HG03378 (cell line): ENCODE results near the gene CIROP.
"Not testable (repeated sequence)": the region's sequence is repeated elsewhere in the genome, so short reads cannot be mapped to it uniquely, and the experiment has no call there.

Source experiments
- ATAC-seq: cut with Tn5 transposase; IDR thresholded peaks from one replicate; pipeline ENCODE4 v1.9.1; 2021; ENCODE audit warnings: mild to moderate bottlenecking, moderate library complexity; ENCODE audit not compliant: unreplicated experiment

Gene CIROP

DNA sequence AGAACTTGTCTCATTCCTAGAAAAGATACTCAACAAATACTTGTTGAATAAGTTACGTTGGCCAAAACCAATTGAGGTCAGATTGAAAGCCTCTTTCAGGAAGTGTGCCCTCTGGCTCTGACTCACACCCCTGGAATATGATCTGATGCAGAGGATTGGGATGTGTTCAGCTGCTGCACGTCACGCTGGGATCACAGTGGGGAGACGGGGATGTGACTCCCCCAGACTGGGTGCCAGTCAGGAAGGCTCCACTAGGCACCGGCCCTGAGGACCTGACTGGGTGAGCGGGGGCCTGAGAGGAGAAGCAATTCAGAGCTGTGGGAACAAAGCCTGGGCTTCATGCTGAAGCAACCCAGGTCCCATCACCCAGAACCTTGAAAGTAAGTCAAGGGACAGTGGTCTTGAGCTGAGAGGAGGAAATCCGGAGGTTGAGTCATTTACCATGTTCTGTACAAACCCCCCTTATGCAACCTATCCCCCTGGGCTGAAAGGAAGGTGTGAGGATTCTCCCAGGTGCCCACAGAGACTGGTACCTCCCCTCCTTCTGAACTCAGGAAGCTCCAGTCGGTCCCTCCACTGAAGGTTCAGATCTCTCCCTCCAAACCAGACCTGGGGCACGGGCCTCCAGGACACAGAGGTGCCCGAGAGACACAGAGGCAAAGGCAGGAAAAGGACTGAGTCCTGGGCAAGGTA, 10.4 kb upstream of the CIROP start:
- ATAC-seq: no peak

DNA sequence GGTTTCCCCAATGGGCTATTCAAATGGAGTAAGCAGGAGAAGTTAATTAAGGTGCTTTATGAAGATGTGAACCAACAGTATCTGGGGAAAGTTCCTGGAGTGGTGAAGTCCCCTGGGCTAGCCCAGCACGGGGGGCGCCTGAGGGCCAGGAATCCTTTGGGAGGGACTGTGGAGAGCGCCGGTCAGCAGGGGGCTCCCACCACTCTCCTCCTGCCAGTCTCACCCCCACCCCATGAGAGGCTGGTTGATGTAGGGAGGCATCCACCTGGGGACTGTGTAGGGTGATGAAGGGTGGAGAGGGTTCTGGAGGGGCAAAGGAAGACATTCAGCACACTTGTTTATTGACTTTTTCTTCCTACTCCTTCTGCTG, 9.9 kb upstream of the CIROP start:
- ATAC-seq: no peak

DNA sequence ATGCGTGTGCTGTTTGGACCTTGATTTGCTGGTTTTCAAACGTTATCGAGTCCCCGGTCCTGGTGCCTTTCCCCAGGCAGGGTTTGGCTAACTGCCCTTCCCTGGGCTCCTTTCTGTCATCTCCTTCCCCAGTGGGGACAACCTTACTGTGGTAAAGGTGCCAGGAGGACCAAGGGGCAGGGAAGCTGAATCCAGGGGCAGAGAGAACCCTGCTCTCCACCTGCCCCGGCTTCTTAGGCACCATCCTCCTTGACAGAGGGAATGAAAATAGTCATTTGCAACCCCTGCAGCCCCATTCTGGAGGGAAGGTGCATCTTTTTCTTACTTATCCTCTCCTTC, 9.3 kb upstream of the CIROP start:
- ATAC-seq: no peak

DNA sequence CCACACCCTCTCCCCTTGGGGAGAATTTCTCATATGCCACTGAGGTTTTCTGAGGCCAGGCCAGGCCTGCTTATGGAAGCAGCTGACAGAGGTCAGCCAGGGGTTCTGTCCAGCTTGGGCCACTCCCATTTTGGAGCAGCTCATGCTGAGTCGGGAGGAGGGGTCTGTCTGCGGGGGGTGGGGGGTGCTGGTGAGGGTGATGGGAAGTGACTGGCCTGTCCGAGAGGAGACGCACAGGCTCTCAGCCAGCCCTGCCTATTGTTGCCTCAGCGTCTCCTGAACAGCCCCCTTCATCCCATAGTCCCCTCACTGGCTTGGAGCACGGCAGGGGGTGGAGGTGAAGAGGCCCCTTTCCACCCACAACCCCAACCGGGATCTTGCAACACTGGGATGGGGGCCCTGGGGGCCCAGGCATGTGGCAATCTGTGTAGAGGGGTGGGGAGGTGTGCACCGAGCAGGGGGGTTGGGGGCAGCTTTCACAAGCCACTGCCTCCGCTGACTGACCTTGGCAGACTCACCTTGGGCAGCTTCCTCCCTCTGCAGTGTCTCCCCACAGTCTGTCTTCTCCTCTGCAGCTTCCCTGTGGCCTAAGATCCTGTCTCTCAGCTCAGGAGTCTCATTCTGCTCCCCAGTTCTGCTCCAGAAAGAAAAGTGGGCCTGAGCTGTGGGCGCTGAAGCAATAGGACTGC, 8.8 kb upstream of the CIROP start:
- no peak for ATAC-seq

DNA sequence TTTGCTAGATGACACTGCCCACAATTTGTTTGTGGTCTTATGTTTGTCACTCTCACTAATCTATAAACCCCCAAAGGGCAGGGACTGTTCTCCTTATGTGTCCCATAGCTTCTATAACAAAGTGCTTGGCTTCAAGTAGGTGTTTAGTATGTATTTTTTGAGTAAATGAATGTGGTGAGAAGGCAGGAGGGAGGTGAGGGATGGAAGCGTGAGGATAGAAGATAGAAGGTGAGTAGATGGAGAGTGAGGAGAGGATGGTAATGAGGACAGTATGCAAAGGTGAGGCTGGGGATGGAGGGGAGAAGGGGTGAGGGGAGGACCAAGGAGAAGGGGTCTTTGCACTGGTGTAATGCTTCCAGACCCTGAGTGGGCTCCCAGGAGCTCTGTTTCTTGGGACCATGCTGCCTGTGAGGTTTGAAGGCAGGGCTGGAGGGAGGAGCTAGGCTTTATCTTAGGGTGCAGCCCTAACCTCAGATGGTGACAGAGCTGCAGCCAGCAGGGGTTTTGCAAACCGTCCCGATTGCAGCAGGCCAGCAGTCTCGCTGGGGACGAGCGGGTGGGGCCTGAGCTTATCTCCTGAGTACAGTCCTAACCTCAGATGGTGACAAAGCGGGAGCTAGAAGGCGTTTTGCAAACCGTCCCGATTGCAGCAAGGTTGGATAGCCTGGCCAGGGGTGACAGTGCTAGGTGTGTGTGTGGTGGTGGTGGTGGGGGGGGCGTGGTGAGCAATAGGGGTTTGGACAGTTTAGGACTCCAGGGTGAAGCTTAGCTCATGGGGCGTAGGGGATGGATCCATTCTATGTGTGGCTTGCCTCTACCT, 7.8 kb upstream of the CIROP start:
- no peak for ATAC-seq

DNA sequence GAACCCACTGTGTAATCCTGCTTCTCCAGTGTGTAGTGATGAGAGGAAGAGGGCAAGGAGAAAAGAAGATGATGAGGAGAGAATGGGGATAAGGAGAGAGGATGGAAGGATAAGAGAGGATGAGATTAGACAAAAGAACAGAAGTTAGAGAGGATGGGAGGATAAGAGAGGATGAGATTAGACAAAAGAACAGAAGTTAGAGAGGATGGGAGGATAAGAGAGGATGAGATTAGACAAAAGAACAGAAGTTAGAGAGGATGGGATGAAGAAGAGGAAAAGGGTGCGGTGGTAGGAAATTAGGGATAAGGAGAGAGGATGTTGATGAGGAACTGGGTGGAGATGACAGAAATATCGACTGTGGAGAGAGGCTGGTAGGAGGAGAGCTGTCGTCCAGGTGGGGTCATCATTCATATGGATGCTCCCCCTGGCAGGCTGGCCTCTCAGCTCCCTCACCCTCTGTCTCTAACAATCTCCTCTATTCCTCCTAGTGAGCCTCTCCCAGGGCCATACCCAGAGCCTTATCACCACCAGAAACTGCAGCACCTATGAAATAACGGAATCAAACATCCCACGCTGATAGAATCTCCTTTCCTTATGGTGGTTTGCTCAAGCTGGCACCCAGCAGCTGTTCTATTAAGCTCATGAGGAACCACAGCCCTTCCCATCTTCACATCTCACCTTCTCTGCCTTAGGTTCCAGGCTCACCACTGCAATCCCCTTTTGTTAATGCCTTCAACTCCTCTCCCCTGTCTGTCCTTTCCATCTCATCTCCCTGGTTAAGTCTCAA, 6.0 kb upstream of the CIROP start:
- no peak for ATAC-seq

DNA sequence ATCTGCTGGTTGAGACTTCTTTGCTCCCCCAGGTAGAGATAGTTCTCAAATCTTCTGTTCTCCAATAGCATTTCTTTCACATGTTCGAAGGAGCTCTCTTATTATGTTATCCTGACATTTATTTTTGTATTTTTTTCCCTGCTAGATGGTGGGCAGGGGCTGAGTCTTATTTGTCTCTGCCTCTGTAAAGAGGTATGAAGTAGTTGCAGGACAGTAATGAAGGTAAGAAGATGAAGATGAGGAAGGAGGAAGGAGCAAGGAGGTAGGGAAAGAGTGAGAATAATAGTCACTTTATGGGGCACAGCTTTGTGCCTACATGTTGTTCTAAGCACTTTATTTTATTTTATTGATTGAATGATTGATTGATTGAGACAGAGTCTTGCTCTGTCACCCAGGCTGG, 5.0 kb upstream of the CIROP start:
- ATAC-seq: no peak

DNA sequence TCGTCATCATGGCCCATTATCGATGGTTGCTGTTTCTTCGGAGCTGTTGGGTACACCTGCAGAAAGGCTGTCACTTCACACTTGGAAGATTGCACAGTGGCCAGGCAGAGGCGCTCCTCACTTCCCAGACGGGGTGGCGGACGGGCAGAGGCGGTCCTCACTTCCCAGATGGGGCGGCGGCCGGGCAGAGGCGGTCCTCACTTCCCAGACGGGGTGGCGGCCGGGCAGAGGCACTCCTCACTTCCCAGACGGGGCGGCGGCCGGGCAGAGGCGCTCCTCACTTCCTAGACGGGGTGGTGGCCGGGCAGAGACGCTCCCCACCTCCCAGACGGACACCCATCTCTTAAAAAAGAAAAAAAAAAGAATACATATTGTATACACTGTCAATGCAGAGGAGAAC, 3.4 kb upstream of the CIROP start:
- ATAC-seq: not testable (repeated sequence)

DNA sequence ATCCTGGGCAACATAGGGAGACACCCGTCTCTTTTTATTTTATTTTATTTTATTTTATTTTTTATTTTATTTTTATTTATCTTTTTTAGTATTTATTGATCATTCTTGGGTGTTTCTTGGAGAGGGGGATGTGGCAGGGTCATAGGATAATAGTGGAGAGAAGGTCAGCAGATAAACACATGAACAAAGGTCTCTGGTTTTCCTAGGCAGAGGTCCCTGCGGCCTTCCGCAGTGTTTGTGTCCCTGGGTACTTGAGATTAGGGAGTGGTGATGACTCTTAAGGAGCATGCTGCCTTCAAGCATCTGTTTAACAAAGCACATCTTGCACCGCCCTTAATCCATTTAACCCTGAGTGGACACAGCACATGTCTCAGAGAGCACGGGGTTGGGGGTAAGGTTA, 2.8 kb upstream of the CIROP start:
- not testable (repeated sequence) for ATAC-seq

DNA sequence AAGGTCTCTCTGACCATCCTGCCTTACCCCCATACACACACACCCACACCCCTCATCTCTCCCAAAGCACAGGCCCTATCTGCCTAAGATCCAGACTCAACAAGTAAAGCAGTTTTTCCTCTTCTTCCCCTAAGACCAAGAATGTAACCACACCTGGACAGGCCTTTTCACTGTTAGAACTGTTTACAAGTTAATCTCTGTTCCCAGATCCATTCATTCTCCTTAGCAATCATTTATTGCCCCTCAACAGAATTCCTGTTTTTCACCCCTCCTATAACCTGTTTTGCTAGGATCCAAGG, 1.9 kb upstream of the CIROP start:
- no peak for ATAC-seq

DNA sequence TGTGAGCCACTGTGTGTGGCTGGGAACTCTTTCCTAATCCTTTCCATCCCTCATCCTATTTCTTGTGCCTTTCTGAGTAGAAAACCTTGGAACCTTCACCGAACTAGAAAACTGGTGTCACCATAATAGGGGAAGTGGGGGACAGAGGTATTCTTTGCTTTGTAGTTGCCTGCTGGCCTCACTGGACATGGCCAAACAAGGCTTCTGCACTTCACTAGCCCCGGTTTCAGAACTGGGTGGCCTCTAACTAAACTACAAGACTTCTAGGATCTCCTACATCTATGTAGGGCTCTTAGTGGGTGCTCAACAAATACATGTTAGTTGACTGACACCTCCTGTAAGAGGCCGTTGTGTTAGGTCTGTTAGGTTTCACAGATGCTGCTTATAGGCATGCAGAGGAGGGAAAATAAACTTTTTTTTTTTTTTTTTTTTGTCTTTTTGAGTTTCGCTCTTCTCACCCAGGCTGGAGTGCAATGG, 597 bp upstream of the CIROP start:
- no peak for ATAC-seq

DNA sequence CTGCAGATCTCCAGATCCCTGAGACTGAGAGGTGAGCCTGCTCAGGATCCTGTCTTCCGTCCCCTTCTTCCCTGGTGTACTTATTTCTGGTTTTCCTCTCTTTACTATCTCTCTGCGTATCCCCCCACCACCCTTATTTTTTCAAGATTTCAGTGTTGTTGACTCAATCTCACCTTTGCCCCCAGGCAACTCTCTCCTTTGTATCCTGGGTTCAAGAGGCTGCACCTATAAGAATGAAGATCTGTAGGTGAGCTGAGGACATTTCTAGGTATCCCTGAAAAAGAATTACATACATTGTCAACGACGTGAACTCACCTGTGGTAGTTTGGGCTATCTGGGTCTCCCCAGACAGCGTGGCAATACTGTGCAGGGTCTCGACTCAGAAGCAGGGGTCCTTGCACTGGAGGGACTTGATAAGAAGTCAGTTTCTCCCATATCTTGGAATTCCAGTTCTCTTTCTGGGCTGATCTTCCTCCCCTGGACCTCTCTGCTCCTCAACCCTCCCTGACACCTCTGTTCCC, 659 bp downstream of the CIROP start:
- no peak for ATAC-seq

DNA sequence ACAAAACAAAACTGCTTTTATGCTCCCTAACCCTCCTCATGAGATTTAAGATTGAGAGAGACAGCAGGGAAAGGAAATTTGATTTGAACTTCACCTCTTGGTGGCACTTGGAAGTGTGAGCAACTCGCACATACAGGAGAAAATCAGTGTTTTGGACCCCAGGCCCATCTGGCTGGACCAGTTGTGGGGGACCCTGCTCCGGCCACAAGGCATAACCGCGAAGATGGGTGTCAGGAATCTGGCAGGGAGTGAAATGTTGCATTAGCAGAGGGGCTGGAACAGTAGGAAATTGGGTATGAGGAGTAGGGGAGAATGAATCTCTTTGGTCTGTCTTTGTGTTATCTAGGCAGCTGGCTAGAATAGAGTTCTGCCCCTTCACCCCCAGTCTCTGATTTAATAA, 1.2 kb downstream of the CIROP start:
- no peak for ATAC-seq

DNA sequence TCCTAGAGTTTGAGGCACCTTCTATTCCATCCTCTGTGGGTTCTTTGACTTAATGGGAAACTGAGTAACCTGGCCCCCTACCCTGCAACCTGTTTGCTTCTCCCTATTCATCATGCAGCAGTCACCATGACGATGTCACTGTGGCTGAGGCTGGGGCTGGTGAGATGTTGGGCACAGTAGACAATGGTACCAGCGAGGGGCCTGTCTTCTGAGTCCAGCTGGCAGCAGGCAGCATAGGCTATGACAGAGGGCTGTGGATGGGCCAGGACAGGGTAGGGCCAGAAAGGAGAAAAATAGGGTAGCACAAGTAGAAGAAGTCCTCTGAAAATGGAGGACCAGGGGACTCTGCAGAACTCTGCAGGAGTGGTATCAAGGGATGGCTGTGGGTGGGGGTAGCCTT, 2.0 kb downstream of the CIROP start:
- ATAC-seq: no peak

DNA sequence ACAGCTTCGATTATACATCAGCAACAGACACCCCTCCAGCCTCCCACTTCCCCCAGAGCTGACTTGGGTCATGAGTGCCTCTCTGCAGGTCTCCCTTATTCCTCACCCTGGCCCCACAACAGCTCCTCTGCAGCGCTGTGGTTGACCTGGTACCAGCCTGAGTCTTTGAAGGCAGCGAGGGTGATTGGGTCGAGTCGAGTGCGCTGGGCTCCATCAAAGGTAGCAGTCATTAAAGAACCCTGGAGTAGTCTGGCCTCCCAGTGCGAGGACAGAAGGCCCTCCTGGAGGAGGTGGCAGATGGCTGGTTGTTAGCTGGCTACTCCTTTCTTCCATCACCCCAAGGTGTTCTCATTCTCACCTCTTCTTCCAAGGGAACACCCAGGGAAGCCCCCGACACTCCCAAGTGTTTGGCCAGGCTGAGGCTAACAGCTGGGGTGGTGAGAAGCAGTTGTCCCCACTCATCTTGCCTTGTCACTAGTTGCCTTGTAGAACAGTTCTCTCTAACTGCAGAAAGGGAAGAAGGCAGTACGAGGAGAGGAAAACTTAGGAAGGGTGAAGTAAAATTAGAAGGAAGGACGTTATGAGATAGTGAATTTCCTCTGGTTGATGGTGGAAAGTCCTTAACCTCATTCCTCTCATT, 2.7 kb downstream of the CIROP start:
- ATAC-seq: no peak

DNA sequence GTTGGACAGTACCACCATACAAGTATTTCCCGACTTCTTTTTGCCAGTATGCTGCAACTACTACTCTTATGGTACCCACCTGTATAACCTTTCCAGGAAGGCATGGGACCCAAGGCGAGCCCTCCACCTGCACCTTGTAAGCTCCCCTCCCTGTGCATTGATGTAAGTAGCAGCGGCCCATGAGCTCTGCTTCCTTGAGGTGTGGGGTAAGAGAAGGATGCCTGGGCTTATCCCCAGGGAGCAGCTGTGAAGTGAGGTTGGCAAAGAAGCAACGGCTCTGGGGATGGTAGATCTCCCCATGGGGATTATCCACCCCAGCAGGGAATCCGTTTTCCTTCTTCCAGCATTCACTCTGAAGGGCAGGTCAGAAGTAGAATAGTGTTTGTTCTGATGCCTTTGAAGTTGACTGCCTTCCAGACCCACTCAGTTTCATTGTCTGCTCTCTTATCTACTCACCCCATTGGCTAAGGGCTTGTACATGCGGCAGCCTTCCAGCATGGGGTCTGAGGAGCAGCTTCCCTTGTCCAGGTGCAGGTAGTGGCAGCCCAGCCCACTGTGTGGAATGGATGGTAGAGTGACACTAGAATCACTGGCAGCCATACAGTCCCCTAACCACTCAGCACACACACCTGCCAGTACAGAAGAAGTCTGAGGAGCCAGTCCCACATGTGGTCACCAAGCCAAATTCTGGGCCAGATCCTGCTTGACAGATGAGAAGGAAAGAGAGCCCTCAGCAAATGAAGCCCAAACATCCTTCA, 3.4 kb downstream of the CIROP start:
- no peak for ATAC-seq

DNA sequence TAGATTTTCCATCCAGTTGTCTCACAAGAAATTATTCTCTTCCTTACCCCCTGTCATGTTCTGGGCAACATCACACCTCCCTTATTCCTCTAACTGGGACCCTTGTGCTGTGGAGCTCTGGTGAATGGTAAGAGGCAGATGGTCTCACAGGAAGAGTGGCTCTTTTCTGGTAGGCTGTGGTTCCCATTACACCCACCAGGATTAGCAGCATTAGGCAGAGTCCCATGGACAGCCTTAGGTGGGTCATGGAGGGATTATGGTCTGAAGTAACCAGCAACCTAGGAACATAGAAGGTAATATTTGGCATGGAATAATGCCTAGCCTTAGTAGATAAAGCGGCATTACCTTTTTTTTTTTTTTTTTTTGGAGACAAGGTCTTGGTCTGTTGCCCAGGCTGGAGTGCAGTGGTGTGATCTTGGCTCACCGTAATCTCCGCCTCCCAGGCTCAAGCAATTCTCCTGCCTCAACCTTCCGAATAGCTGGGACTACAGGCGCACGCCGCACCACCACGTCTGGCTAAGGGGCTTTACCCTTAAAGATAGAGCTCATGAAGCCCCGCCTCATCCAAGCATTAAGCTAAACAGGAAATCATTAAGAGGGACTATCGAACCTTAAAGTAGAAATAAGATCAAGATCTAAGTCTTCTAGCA, 5.5 kb downstream of the CIROP start:
- ATAC-seq: no peak

DNA sequence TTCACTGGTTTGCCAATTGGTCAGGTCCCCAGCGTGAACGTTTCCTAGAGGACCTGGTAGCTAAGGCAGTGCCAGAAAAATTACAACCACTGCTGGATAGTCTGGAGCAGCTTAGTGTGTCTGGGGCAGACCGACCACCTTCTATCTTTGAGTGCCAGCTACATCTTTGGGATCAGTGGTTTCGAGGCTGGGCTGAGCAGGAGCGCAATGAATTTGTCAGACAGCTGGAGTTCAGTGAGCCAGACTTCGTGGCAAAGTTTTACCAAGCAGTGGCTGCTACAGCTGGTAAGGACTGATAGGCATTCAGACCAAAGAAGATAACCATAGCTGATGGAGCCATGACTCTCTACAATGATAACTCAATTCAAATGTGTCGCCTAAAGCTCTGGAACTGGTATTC, 7.0 kb downstream of the CIROP start:
- ATAC-seq: no peak
